RWPE2 (cell line): Measurements from ENCODE around the gene ABI1.

Experiments used
- ATAC-seq: fragments of 200-7000 bp; cut with Tn5 transposase; 3 replicates; pipeline ENCODE4 v1.9.1; 2021; ENCODE audit warnings: low read depth
- DNase-seq: peaks from one replicate; pipeline ENCODE4 v3.0.0-alpha.2; 2020; ENCODE audit warnings: low spot score
- H3K27ac ChIP-seq: fragments of 450-650 bp; 2 replicates; pipeline ENCODE4 v1.5.1; 2017; ENCODE audit warnings: mild to moderate bottlenecking; ENCODE audit not compliant: poor library complexity, severe bottlenecking
- H3K27me3 ChIP-seq: fragments of 250-450 bp; sonication (Bioruptor Pico); 2 replicates; pipeline ENCODE4 v1.5.1; 2021; ENCODE audit warnings: mild to moderate bottlenecking, moderate library complexity; ENCODE audit not compliant: insufficient read depth, poor library complexity, severe bottlenecking
- H3K36me3 ChIP-seq: fragments of 250-450 bp; sonication (Bioruptor Pico); 2 replicates; pipeline ENCODE4 v1.5.1; 2020; ENCODE audit warnings: low read depth, mild to moderate bottlenecking, moderate library complexity
- H3K4me1 ChIP-seq: fragments of 250-450 bp; sonication (Bioruptor Pico); 2 replicates; pipeline ENCODE4 v1.5.1; 2021; ENCODE audit warnings: mild to moderate bottlenecking, moderate library complexity; ENCODE audit not compliant: insufficient read depth, poor library complexity, severe bottlenecking
- H3K4me3 ChIP-seq: fragments of 250-450 bp; sonication (Bioruptor Pico); 2 replicates; pipeline ENCODE4 v1.5.1; 2021; ENCODE audit warnings: mild to moderate bottlenecking, moderate library complexity; ENCODE audit not compliant: severe bottlenecking
- H3K9me3 ChIP-seq: fragments of 250-450 bp; sonication (Bioruptor Pico); 2 replicates; pipeline ENCODE4 v1.5.1; 2021; ENCODE audit warnings: mild to moderate bottlenecking, moderate library complexity; ENCODE audit not compliant: severe bottlenecking
- TF ChIP-seq, protein P1 (sequence below): fragments of 450-650 bp; IDR thresholded peaks from one replicate; pipeline ENCODE4 v1.5.1; 2017; ENCODE audit warnings: mild to moderate bottlenecking, moderate library complexity; ENCODE audit not compliant: poor library complexity, severe bottlenecking

The ABI1 gene

DNA sequence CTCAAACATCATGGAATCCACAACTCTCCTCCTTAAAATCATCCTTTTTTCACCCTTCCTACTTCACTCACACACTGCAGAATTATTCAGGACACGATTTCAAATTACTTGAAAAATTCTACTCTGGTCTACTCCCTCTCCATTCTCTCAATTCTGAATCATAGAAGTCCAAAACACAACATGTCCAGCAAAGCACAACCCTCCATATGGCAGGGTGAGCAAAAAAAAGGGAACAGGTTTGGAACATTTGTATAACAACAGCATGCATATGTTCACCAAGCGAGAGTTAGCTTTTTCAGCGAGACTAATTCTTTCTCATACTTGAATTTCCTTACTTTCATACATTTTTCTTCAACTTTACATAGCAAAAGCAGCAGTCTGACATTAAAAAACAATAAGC, 73.4 kb downstream of the ABI1 start:
- H3K4me3 ChIP-seq = no peak overlapping the region
- DNase-seq = no peak
- no peaks in the 10 kb centered on the region for H3K9me3 ChIP-seq
- no peak overlapping the region for H3K27ac ChIP-seq
- H3K36me3 ChIP-seq = peaks cover 6% of the 10 kb centered on the region; the same call in 1 of the 2 replicates
- no peaks in the 10 kb centered on the region for H3K27me3 ChIP-seq
- TF ChIP-seq, protein P1, sequence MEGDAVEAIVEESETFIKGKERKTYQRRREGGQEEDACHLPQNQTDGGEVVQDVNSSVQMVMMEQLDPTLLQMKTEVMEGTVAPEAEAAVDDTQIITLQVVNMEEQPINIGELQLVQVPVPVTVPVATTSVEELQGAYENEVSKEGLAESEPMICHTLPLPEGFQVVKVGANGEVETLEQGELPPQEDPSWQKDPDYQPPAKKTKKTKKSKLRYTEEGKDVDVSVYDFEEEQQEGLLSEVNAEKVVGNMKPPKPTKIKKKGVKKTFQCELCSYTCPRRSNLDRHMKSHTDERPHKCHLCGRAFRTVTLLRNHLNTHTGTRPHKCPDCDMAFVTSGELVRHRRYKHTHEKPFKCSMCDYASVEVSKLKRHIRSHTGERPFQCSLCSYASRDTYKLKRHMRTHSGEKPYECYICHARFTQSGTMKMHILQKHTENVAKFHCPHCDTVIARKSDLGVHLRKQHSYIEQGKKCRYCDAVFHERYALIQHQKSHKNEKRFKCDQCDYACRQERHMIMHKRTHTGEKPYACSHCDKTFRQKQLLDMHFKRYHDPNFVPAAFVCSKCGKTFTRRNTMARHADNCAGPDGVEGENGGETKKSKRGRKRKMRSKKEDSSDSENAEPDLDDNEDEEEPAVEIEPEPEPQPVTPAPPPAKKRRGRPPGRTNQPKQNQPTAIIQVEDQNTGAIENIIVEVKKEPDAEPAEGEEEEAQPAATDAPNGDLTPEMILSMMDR = no peak
- ATAC-seq = no peak
- peaks cover 14% of the 10 kb centered on the region for H3K4me1 ChIP-seq

DNA sequence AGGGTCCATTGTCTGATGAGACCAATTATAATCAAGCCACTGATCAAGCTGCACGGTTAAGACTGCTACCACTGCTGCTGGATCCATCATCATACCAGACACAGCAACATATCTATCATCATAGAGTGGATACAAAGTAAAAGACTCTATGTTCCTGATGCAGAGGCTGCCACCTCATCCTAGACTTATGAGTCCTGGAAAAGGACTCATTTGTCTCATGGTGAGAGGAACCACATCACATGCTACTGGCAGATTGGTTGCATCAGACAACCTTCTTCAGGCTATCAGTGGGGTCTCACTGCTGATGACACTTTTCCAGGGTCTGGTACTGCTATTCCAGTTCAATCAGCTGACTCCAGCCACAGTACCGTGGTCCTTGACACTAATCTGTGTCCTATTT, 79.0 kb downstream of the ABI1 start:
- peak; percentile 1; the same call in 1 of the 3 replicates for ATAC-seq
- H3K4me1 ChIP-seq = peaks cover 39% of the 10 kb centered on the region

DNA sequence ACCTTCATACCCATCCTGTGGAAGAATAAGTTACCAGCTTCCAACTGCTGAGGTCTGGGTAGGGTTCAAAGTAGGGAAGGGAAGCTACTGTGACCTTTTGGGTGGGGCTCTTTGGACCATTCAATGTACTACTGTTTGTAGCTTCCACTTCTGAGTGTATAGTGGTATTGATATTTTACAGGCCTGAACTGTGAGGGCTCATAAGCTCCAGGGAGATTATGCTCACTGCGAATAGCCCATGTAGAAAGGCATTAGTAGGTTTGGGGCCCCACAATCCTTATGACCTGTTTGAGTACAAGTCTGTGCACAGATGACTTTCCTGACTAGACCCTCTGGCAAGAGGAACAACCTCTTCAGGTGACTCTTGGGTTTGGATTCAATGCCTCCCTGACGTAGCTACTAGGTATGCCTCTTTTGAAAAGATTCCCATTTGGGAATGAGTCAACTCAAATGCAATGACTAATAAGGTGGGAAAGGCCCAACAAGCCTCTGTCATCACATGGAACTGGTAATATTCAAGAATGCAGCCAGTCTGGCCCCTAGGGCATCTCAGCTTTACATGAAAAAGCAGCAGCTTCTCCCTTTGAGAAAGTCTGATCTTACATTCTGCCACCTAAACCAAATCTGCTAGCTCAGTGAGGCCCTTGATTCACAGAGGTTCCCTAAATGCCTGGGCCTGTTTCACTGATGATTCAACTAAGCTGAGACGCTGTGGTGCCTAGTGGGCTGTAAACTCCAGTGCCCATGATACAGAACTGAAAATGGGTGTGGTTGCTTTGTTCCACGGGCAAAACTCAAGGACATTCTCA, 79.8 kb downstream of the ABI1 start:
- H3K9me3 ChIP-seq = no peaks in the 10 kb centered on the region
- peak overlapping the region; percentile 98 for H3K27ac ChIP-seq
- ATAC-seq = peak; percentile 87
- TF ChIP-seq, protein P1 = no peak
- H3K4me3 ChIP-seq = no peak overlapping the region
- H3K36me3 ChIP-seq = no peaks in the 10 kb centered on the region
- DNase-seq = peak; percentile 86
- H3K27me3 ChIP-seq = no peaks in the 10 kb centered on the region
- H3K4me1 ChIP-seq = peaks cover 47% of the 10 kb centered on the region

More for the DNA sequence above, 79.0 kb downstream of the ABI1 start:
- H3K27me3 ChIP-seq = no peaks in the 10 kb centered on the region
- H3K27ac ChIP-seq = peak overlapping the region; percentile 98
- no peak overlapping the region for H3K4me3 ChIP-seq
- H3K9me3 ChIP-seq = no peaks in the 10 kb centered on the region
- DNase-seq = no peak
- TF ChIP-seq, protein P1 = no peak
- H3K36me3 ChIP-seq = no peaks in the 10 kb centered on the region

DNA sequence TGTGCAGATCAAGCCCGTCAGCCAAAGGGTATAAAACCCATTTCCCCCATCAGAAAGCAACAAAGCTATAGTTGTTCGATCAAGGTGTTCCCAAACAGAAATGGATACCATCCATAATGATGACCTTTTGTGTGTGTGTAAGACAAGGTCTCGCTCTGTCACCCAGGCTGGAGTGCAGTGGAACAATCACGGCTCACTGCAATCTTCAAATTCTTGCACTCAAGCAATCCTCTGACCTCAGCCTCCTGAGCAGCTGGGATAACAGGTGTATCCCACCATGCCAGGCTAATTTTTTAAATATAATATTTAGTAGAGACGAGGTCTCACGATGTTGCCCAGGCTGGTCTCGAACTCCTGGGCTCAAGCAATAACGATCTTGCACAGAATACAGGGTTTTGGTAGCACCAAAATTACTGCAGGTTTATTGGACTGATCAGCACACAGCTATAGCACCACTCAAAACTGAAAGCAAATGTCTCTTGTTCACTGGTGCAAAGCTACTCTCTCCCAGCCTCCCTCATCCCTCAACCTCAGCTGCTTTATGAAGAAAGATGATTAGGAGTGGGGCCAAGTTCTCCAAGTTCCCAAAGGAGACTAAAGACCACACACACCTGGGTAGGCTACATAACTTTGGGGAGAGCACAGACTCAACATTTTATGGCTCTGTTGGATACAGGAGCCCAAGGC, 80.5 kb downstream of the ABI1 start:
- DNase-seq = no peak
- Histone ChIP-seq H3K4me1 (peaks cover 50% of the 10 kb centered on the region), H3K27ac (peak overlapping the region; percentile 98), H3K36me3 (no peaks in the 10 kb centered on the region), H3K27me3 (no peaks in the 10 kb centered on the region), H3K9me3 (no peaks in the 10 kb centered on the region), H3K4me3 (no peak overlapping the region)
- TF ChIP-seq, protein P1 = no peak
- ATAC-seq = no peak
